OCI-LY7 (cell line): ENCODE data around the gene CYP3A4.

Experiments used
- CTCF ChIP-seq: fragments of 200-600 bp; sonication (generic); conservative IDR thresholded peaks from 2 replicates; pipeline ENCODE4 v1.5.1; 2014; ENCODE audit warnings: mild to moderate bottlenecking, antibody characterized with exemption, low read length, moderate library complexity, mixed read lengths
- EZH2phosphoT487 ChIP-seq: fragments of 200-600 bp; sonication (generic); IDR thresholded peaks from 2 replicates; pipeline ENCODE4 v1.6.1; 2018; ENCODE audit warnings: low read depth, borderline replicate concordance, mild to moderate bottlenecking, mixed run types, antibody characterized with exemption, low read length, moderate library complexity, mixed read lengths

DNA sequence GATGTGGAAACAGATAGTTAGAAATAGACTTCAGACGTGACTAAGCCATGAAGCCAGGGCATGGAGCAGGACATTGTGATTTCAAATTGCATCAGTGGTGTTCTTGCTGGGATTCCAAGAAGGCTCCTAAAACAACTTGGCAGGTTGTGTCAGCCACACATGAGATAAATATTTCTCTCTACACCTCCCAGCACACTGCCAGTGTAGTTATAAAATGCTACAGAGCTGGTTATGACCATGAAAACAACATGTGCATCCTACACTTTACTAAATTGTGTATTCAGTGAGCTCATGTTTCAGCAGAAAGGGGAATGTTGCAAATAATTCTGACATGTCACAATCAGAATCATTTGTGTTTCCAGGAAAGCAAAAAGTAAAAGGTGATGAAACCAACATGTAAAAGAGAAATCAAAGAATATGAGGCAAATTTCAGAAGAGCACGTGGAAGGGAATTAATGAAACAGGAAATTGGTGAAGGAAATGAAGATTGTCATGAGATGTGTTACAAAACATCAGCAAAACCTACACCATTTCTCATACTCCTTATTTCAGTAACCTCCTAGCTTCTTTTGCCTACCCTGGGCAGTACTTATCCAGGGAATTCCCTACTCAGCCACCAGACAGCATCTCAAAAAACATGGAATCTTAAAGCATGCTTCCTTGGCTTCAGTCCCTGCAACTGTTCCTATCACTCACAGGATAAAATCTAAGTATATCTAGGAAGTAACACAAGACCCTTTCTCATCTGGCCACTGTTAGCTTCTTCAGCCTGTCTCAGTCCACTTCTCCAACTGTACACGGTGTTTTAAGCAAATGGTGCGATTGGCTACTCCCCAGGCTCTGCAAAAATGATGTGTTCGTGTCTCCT is 43.2 kb downstream of the CYP3A4 start:
- TF ChIP-seq CTCF (no peak), EZH2phosphoT487 (no peak)
